Superior temporal gyrus (tissue), 1 donor: ENCODE results near the gene AOC3.

Source experiments
- DNase-seq: peaks from one replicate; pipeline ENCODE4 v3.0.0-alpha.2; 2016; ENCODE audit errors: extremely low spot score

AOC3 gene

GRCh38 chr17:42850954-42851353, at the start of gene AOC3:
Gene AOC3, plus strand, starts transcription at chr17:42851199. Its CDS starts 145 bp downstream, at chr17:42851344.
- DNase-seq = no peak

GRCh38 chr17:42803074-42803883, 47.7 kb upstream of the AOC3 start:
- no peak for DNase-seq

GRCh38 chr17:42804918-42805367, 46.1 kb upstream of the AOC3 start:
- no peak for DNase-seq

- DNase-seq = no peak
Measured at GRCh38 chr17:42806249-42806648, 44.8 kb upstream of the AOC3 start.

GRCh38 chr17:42809250-42809649, 41.7 kb upstream of the AOC3 start:
- DNase-seq = peak; percentile 68

GRCh38 chr17:42814633-42815399, 36.2 kb upstream of the AOC3 start:
- peak; percentile 10 for DNase-seq

- DNase-seq = no peak
Measured at GRCh38 chr17:42817866-42818265, 33.1 kb upstream of the AOC3 start.

GRCh38 chr17:42818379-42818778, 32.6 kb upstream of the AOC3 start:
- no peak for DNase-seq

- no peak for DNase-seq
Measured at GRCh38 chr17:42819939-42820535, 31.0 kb upstream of the AOC3 start.

GRCh38 chr17:42821176-42821575, 29.8 kb upstream of the AOC3 start:
- no peak for DNase-seq

- DNase-seq = no peak
Measured at GRCh38 chr17:42827472-42827871, 23.5 kb upstream of the AOC3 start.

- DNase-seq = no peak
Measured at GRCh38 chr17:42830971-42831370, 20.0 kb upstream of the AOC3 start.

- DNase-seq = no peak
Measured at GRCh38 chr17:42832213-42832933, 18.6 kb upstream of the AOC3 start.

- peak; percentile 93 for DNase-seq
Measured at GRCh38 chr17:42832934-42833766, 17.8 kb upstream of the AOC3 start, which contains the start of gene PSME3. Gene PSME3, plus strand, starts transcription at chr17:42833397. Its CDS starts 235 bp downstream, at chr17:42833632.

GRCh38 chr17:42833767-42834422, 17.1 kb upstream of the AOC3 start:
- no peak for DNase-seq

- no peak for DNase-seq
Measured at GRCh38 chr17:42835732-42836131, 15.3 kb upstream of the AOC3 start.

- no peak for DNase-seq
Measured at GRCh38 chr17:42841975-42842685, 8.9 kb upstream of the AOC3 start.

- peak; percentile 78 for DNase-seq
Measured at GRCh38 chr17:42843358-42843934, 7.6 kb upstream of the AOC3 start.

GRCh38 chr17:42844271-42844670, 6.7 kb upstream of the AOC3 start, which contains the start of gene AOC2:
Gene AOC2, plus strand, starts transcription at chr17:42844580. Its CDS starts 47 bp downstream, at chr17:42844627.
- no peak for DNase-seq
